Hepatocyte (in vitro differentiated cells): ENCODE data around the gene EME2. TPM values are rescaled to one million over a fixed set of nuclear protein-coding genes. Genes with fewer than 3 reads are reported as not detected.

ENCODE experiments used
- DNase-seq: peaks from one replicate; pipeline ENCODE4 v3.0.0-alpha.2; 2016; ENCODE audit warnings: low spot score
- H2AFZ ChIP-seq: fragments of 200-600 bp; sonication (generic); 2 replicates; pipeline ENCODE4 v1.6.0; 2016; ENCODE audit warnings: antibody characterized with exemption, mild to moderate bottlenecking
- H3K27ac ChIP-seq: fragments of 200-600 bp; sonication (generic); 2 replicates; pipeline ENCODE4 v1.5.1; 2016; ENCODE audit warnings: mild to moderate bottlenecking
- H3K27me3 ChIP-seq: fragments of 200-600 bp; sonication (generic); 2 replicates; pipeline ENCODE4 v1.6.1; 2016
- H3K36me3 ChIP-seq: fragments of 200-600 bp; sonication (generic); replicated peaks from 2 replicates; pipeline ENCODE4 v1.5.1; 2016; ENCODE audit warnings: low read depth; ENCODE audit not compliant: insufficient read depth
- H3K4me1 ChIP-seq: fragments of 200-600 bp; sonication (generic); 2 replicates; pipeline ENCODE4 v1.5.1; 2016; ENCODE audit warnings: mild to moderate bottlenecking, moderate library complexity; ENCODE audit not compliant: insufficient read depth
- H3K4me2 ChIP-seq: fragments of 200-600 bp; sonication (generic); 2 replicates; pipeline ENCODE4 v1.6.0; 2016
- H3K4me3 ChIP-seq: fragments of 200-600 bp; sonication (generic); 2 replicates; pipeline ENCODE4 v1.5.1; 2016; ENCODE audit warnings: mild to moderate bottlenecking
- H3K79me2 ChIP-seq: fragments of 200-600 bp; sonication (generic); 2 replicates; pipeline ENCODE4 v1.6.0; 2017; ENCODE audit warnings: mild to moderate bottlenecking
- H3K9me2 ChIP-seq: fragments of 200-600 bp; sonication (generic); replicated peaks from 2 replicates; pipeline ENCODE4 v1.6.0; 2017; ENCODE audit warnings: mild to moderate bottlenecking; ENCODE audit not compliant: insufficient read depth
- H3K9me3 ChIP-seq: fragments of 200-600 bp; sonication (generic); 2 replicates; pipeline ENCODE4 v1.5.1; 2016; ENCODE audit warnings: low read depth, mild to moderate bottlenecking
- H4K20me1 ChIP-seq: fragments of 200-600 bp; sonication (generic); 2 replicates; pipeline ENCODE4 v1.6.0; 2016; ENCODE audit warnings: mild to moderate bottlenecking; ENCODE audit not compliant: insufficient read depth, poor library complexity, severe bottlenecking
- EZH2 ChIP-seq: fragments of 200-600 bp; sonication (generic); IDR thresholded peaks from 2 replicates; pipeline ENCODE4 v1.6.1; 2016; ENCODE audit warnings: antibody characterized with exemption, mild to moderate bottlenecking, borderline replicate concordance
- EZH2phosphoT487 ChIP-seq: fragments of 200-600 bp; sonication (generic); IDR thresholded peaks from one replicate; pipeline ENCODE4 v1.6.1; 2018; ENCODE audit warnings: antibody characterized with exemption, mild to moderate bottlenecking, low read depth, moderate library complexity; ENCODE audit not compliant: unreplicated experiment, severe bottlenecking
- WGBS: methylation state at CpG from one replicate; pipeline ENCODE4 v1.1.6; 2016; ENCODE audit warnings: low lambda C conversion rate; ENCODE audit errors: missing lambda C conversion rate; 5-methylcytosine and 5-hydroxymethylcytosine counted together
- polyA plus RNA-seq: library from polyadenylated mRNA; unstranded; fragments of >200 nt; fragmentation: Nextera tagmentation; extraction: Ambion mirVana; gene quantifications from 2 replicates; pipeline ENCODE4 v1.2.1, GENCODE V29; 2016
- total RNA-seq: library from RNA; depleted of rRNA; stranded (reverse); fragments of >200 nt; gene quantifications from 2 replicates; pipeline ENCODE4 v1.2.3, GENCODE V29; 2014
- TF ChIP-seq, protein P1 (sequence below): fragments of 200-600 bp; sonication (generic); IDR thresholded peaks from 2 replicates; pipeline ENCODE4 v1.5.1; 2016; ENCODE audit warnings: antibody characterized with exemption, mild to moderate bottlenecking; ENCODE audit not compliant: poor library complexity

The EME2 gene
- total and polyA plus RNA-seq, 2 experiments from 2014 or later: 17.7 to 20.8 TPM

DNA sequence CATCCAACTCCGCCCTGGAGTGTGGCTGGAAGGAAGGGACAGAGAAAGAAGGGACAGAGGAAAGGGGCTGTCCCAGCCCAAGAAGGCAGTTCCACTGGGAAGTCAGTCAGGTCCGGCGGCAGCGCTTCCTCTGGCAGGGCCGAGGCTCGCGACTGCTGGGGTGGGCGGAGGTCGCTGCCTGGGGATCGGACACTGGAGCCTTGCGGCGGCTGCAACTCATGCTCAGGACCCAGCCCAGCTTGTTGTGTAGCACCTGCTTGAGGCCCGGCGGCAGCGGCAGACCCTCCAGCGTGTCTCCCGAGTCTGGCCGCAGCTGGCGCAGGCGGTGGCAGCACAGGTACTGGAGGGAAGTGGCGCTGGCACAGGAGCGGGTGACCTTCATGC, 4.4 kb downstream of the EME2 start:
- Histone ChIP-seq H3K9me3 (no peaks in the 10 kb centered on the region), H3K4me3 (no peak overlapping the region), H3K4me1 (peaks cover 20% of the 10 kb centered on the region), H3K27me3 (no peaks in the 10 kb centered on the region), H3K27ac (no peak overlapping the region), H3K79me2 (peaks cover 47% of the 10 kb centered on the region), H3K4me2 (no peak overlapping the region), H3K9me2 (no peaks in the 10 kb centered on the region), H4K20me1 (peaks cover 24% of the 10 kb centered on the region), H3K36me3 (no peaks in the 10 kb centered on the region), H2AFZ (no peak overlapping the region)
- 96% methylated on average over 22 of the region's 22 CpGs for WGBS
- TF ChIP-seq EZH2phosphoT487: no peak
- TF ChIP-seq EZH2: no peak
- TF ChIP-seq, protein P1, sequence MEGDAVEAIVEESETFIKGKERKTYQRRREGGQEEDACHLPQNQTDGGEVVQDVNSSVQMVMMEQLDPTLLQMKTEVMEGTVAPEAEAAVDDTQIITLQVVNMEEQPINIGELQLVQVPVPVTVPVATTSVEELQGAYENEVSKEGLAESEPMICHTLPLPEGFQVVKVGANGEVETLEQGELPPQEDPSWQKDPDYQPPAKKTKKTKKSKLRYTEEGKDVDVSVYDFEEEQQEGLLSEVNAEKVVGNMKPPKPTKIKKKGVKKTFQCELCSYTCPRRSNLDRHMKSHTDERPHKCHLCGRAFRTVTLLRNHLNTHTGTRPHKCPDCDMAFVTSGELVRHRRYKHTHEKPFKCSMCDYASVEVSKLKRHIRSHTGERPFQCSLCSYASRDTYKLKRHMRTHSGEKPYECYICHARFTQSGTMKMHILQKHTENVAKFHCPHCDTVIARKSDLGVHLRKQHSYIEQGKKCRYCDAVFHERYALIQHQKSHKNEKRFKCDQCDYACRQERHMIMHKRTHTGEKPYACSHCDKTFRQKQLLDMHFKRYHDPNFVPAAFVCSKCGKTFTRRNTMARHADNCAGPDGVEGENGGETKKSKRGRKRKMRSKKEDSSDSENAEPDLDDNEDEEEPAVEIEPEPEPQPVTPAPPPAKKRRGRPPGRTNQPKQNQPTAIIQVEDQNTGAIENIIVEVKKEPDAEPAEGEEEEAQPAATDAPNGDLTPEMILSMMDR: no peak
- DNase-seq: no peak

DNA sequence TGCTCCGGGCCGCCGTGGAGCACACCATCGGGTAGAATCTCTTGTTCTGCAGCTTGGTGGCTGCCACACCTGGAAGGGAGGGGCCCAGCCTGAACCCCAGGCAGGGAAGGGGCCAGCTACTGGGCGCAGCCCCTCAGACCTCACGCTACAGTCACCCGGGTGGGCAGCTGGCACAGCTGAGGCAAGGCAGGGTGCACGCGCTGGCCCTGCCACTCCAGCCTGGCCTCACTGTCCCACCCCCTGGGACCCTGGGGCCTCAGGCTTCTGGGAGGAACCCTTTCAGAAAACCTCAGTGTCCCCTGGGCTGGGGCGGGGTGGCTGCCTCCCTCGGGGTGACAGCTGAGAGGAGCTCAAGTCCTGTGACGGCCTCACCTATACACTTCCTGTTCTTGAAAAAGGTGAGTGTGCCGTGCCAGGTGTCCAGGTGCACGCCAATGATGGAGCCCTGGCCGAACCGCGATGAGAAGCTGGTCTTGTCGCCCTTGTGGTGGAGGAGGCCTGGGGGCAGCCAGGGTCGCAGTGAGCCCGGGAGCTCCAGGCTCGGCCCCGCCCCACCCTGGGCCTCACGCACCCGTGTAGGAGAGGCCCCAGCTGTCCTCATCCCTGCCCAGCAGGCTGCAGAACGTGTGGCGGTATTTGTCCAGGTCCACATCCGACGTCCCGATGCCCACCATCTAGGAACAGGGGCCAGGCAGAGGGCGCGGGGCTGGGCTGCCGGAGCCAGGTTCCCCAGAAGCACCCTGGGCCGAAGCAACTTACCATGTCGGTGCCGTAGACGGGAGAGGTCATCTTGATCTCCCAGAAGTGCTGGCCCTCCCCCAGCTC, 5.0 kb downstream of the EME2 start:
- Histone ChIP-seq H2AFZ (no peak overlapping the region), H3K9me2 (no peaks in the 10 kb centered on the region), H3K79me2 (peaks cover 41% of the 10 kb centered on the region)

DNA sequence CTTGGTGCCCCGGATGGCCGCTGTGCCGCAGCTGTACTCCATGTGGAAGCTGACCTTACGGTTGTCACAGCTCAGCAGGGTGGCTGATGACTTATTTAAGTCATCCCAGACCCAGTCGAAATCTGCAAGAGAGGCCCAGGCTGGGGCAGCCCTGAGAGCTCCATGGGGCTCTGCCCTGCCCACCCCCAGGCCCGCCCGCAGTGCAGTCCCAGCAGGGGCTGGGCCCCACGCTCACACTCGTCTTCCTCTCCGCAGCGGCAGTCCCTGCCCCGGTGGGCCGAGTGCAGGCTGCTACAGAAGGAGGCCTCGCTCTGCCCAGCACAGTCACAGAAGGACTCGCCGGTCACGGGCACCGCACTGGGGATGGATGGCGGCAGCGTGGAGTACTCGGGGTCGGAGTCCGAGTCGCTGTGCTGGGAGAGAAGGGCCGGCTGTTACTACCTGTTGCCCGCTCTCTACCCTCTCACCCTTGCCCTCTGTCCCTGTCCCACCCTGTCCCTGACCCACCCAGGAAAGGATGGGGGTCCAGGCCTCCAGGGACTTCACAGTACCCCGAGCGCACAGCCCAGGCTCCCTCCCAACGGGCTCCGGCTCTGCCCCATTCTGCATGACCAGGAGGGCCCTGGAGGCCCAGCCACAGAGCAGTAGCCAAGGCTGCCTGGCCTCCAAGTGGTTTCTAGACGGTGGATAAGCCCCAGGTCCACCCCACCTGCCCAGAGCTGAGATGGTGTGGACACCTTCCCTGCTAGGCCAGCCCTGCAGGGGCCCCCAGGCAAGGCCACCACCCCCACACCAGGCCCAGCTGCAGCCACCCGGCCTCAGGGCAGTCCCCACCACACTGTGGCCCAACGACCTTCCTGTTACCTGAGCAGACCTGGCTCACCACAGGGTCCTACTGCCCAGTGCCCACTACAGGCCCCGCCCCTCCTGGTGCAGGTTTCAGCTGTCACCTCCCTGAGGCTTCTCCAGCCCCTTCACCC, 5.9 kb downstream of the EME2 start:
- peaks cover 42% of the 10 kb centered on the region for H3K79me2 ChIP-seq
- H3K27ac ChIP-seq: no peak overlapping the region
- H4K20me1 ChIP-seq: peaks cover 16% of the 10 kb centered on the region
- H2AFZ ChIP-seq: no peak overlapping the region
- H3K4me3 ChIP-seq: no peak overlapping the region
- H3K4me1 ChIP-seq: peaks cover 18% of the 10 kb centered on the region
- TF ChIP-seq, protein P1: no peak
- TF ChIP-seq EZH2phosphoT487: no peak
- 88% methylated on average over 28 of the region's 34 CpGs for WGBS
- no peaks in the 10 kb centered on the region for H3K27me3 ChIP-seq
- no peaks in the 10 kb centered on the region for H3K36me3 ChIP-seq
- no peak for DNase-seq
- H3K9me3 ChIP-seq: no peaks in the 10 kb centered on the region
- no peak overlapping the region for H3K4me2 ChIP-seq
- no peaks in the 10 kb centered on the region for H3K9me2 ChIP-seq

More for the DNA sequence above, 5.0 kb downstream of the EME2 start:
- H3K27ac ChIP-seq: no peak overlapping the region
- H3K4me1 ChIP-seq: peaks cover 18% of the 10 kb centered on the region
- H3K9me3 ChIP-seq: no peaks in the 10 kb centered on the region
- DNase-seq: no peak
- no peaks in the 10 kb centered on the region for H3K27me3 ChIP-seq
- H3K36me3 ChIP-seq: no peaks in the 10 kb centered on the region
- 90% methylated on average over 35 of the region's 36 CpGs for WGBS
- H3K4me2 ChIP-seq: no peak overlapping the region
- H4K20me1 ChIP-seq: peaks cover 18% of the 10 kb centered on the region
- H3K4me3 ChIP-seq: no peak overlapping the region
- TF ChIP-seq, protein P1: no peak
- no peak for TF ChIP-seq EZH2
- TF ChIP-seq EZH2phosphoT487: no peak
